Measurements from ENCODE around the gene NEDD4L.

- TF ChIP-seq CTCF (IDR thresholded peaks at IDR 0.05; ENCODE audit: low read depth, low read length) (no peak), POLR2A (IDR thresholded peaks at IDR 0.05; ENCODE audit: extremely low read depth, insufficient read length) (no peak)
Measured at GRCh38 chr18:58391932-58392323, 347.9 kb downstream of the NEDD4L start.
